ENCODE data around the gene WDR59.

DNA sequence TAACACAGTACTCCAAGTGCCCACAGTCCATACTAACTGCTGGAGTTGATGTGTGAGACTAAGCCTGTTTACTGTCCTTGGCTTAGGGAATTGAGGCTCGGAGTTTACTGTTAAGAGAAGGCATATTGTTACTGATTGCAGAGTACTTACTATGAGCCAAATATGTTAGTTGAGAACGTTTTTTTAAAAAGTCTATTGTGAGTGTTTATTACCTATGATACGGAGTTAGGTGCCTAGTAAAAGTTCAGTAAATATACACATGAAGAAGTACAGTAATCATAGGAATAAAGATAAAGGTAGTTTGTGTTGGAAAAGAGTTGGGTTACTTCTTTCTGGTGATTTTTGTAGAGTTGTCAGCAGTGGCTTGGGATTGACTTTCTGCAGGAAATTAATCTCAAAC lies 39.3 kb upstream of the WDR59 start:
- TF ChIP-seq, protein P1, sequence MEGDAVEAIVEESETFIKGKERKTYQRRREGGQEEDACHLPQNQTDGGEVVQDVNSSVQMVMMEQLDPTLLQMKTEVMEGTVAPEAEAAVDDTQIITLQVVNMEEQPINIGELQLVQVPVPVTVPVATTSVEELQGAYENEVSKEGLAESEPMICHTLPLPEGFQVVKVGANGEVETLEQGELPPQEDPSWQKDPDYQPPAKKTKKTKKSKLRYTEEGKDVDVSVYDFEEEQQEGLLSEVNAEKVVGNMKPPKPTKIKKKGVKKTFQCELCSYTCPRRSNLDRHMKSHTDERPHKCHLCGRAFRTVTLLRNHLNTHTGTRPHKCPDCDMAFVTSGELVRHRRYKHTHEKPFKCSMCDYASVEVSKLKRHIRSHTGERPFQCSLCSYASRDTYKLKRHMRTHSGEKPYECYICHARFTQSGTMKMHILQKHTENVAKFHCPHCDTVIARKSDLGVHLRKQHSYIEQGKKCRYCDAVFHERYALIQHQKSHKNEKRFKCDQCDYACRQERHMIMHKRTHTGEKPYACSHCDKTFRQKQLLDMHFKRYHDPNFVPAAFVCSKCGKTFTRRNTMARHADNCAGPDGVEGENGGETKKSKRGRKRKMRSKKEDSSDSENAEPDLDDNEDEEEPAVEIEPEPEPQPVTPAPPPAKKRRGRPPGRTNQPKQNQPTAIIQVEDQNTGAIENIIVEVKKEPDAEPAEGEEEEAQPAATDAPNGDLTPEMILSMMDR (optimal IDR thresholded peaks at IDR 0.05 in 1 of 3, IDR thresholded peaks at IDR 0.05 in 1 of 3, conservative IDR thresholded peaks at IDR 0.05 in 1 of 3; ENCODE audit: extremely low read depth in 1 of 3, insufficient read depth in 2 of 3, low read length in 3 of 3): no peak
- no peak for TF ChIP-seq EZH2 (IDR thresholded peaks at IDR 0.05; ENCODE audit: low read length)

Data from keratinocyte (primary cell).